Parathyroid adenoma (tissue), 2 donors: ENCODE measurements around the gene ZNF804A.

Experiments used
- H2AFZ ChIP-seq: fragments of 300-600 bp; sonication (generic); one replicate; pipeline ENCODE4 v1.7.0; 2017; ENCODE audit warnings: antibody characterized with exemption, mild to moderate bottlenecking
- H3K27ac ChIP-seq: fragments of 300-600 bp; sonication (generic); one replicate; pipeline ENCODE4 v1.7.0; 2017
- H3K27me3 ChIP-seq: fragments of 300-600 bp; sonication (generic); one replicate; pipeline ENCODE4 v1.7.0; 2017; ENCODE audit warnings: low read length; ENCODE audit not compliant: control insufficient read depth, insufficient read depth
- H3K36me3 ChIP-seq: fragments of 300-600 bp; sonication (generic); one replicate; pipeline ENCODE4 v1.7.0; 2017; ENCODE audit warnings: low read length; ENCODE audit not compliant: control insufficient read depth, insufficient read depth
- H3K4me1 ChIP-seq: fragments of 300-600 bp; sonication (generic); one replicate; pipeline ENCODE4 v1.7.0; 2017; ENCODE audit warnings: control low read depth
- H3K4me2 ChIP-seq: fragments of 300-600 bp; sonication (generic); one replicate; pipeline ENCODE4 v1.7.0; 2017; ENCODE audit warnings: low read length
- H3K4me3 ChIP-seq: fragments of 300-600 bp; sonication (generic); one replicate; pipeline ENCODE4 v1.7.0; 2017; ENCODE audit warnings: low read depth, low read length
- H3K79me2 ChIP-seq: fragments of 300-600 bp; sonication (generic); one replicate; pipeline ENCODE4 v1.7.0; 2017; ENCODE audit warnings: control low read depth
- H3K9ac ChIP-seq: fragments of 300-600 bp; sonication (generic); one replicate; pipeline ENCODE4 v1.7.0; 2017; ENCODE audit warnings: mild to moderate bottlenecking
- H3K9me3 ChIP-seq: fragments of 300-600 bp; sonication (generic); one replicate; pipeline ENCODE4 v1.7.0; 2017; ENCODE audit warnings: low read length; ENCODE audit not compliant: control insufficient read depth
- CTCF ChIP-seq: fragments of 300-600 bp; sonication (generic); IDR thresholded peaks from one replicate; pipeline ENCODE4 v1.7.0; 2017; ENCODE audit warnings: antibody characterized with exemption, mild to moderate bottlenecking
- donor health status: primary hyperparathyroidism.

The ZNF804A gene

GRCh38 chr2:184683911-184684310 lies 85.6 kb downstream of the ZNF804A start:
- Histone ChIP-seq H3K36me3 (no peaks in the 10 kb centered on the region), H3K9me3 (no peaks in the 10 kb centered on the region), H2AFZ (no peak overlapping the region), H3K4me3 (no peak overlapping the region), H3K4me1 (no peaks in the 10 kb centered on the region), H3K79me2 (no peaks in the 10 kb centered on the region), H3K27ac (no peak overlapping the region), H3K9ac (no peak overlapping the region), H3K4me2 (no peak overlapping the region), H3K27me3 (no peaks in the 10 kb centered on the region)
- no peak for TF ChIP-seq CTCF

- H3K27me3 ChIP-seq = no peaks in the 10 kb centered on the region
- H2AFZ ChIP-seq = no peak overlapping the region
- no peaks in the 10 kb centered on the region for H3K36me3 ChIP-seq
- no peak overlapping the region for H3K4me3 ChIP-seq
- no peaks in the 10 kb centered on the region for H3K4me1 ChIP-seq
- no peak overlapping the region for H3K27ac ChIP-seq
- no peak overlapping the region for H3K9ac ChIP-seq
- no peaks in the 10 kb centered on the region for H3K9me3 ChIP-seq
- no peaks in the 10 kb centered on the region for H3K79me2 ChIP-seq
- H3K4me2 ChIP-seq = no peak overlapping the region
- TF ChIP-seq CTCF = no peak
Observed at GRCh38 chr2:184685999-184686841, 87.9 kb downstream of the ZNF804A start.

DNA sequence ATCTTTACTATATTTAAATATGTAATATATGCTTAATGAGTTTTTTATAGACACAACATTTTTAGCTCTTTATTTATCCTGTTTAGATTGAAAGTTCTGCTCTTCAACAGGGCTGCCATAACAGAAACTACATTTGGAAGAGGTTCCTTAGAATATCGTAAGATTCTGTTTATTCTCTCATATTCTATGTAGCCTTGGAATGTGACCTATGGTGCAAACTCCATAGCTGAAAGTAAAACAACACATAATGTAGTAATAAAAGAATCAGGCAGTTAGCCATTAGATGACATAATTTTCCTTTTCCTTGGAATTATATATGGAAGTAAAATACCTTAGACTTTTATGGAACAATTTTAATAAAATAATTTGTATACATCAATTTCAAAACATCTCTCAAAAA lies 91.3 kb downstream of the ZNF804A start:
- H3K27me3 ChIP-seq = no peaks in the 10 kb centered on the region
- no peaks in the 10 kb centered on the region for H3K9me3 ChIP-seq
- H3K27ac ChIP-seq = no peak overlapping the region
- H3K4me2 ChIP-seq = no peak overlapping the region
- no peak overlapping the region for H2AFZ ChIP-seq
- no peak overlapping the region for H3K9ac ChIP-seq
- no peaks in the 10 kb centered on the region for H3K4me1 ChIP-seq
- TF ChIP-seq CTCF = no peak
- H3K4me3 ChIP-seq = no peak overlapping the region
- no peaks in the 10 kb centered on the region for H3K79me2 ChIP-seq
- H3K36me3 ChIP-seq = no peaks in the 10 kb centered on the region

GRCh38 chr2:184692141-184692734 lies 93.9 kb downstream of the ZNF804A start:
- no peak overlapping the region for H3K9ac ChIP-seq
- no peaks in the 10 kb centered on the region for H3K79me2 ChIP-seq
- no peak overlapping the region for H2AFZ ChIP-seq
- H3K4me3 ChIP-seq = no peak overlapping the region
- H3K27me3 ChIP-seq = no peaks in the 10 kb centered on the region
- no peaks in the 10 kb centered on the region for H3K36me3 ChIP-seq
- no peaks in the 10 kb centered on the region for H3K4me1 ChIP-seq
- H3K4me2 ChIP-seq = no peak overlapping the region
- no peak overlapping the region for H3K27ac ChIP-seq
- TF ChIP-seq CTCF = no peak
- no peaks in the 10 kb centered on the region for H3K9me3 ChIP-seq
